Thyroid gland (tissue), 4 donors: Measurements from ENCODE around the gene ANKS1A.

Experiments
- POLR2A ChIP-seq, 2 donors: fragments of 450-650 bp; IDR thresholded peaks; one replicate each; pipeline ENCODE4 v1.6.1; 2017; ENCODE audit warnings: antibody characterized with exemption in 2 of 2, mild to moderate bottlenecking in 2 of 2, moderate library complexity in 1 of 2
- TF ChIP-seq, protein P1 (sequence below), 6 experiments: fragments of 200-600 bp in 3 of 6; fragments of 450-650 bp in 3 of 6; sonication (generic) in 3 of 6; IDR thresholded peaks; one replicate each; pipeline ENCODE4 v1.5.1; 2016 to 2019; ENCODE audit warnings: antibody characterized with exemption in 6 of 6, mild to moderate bottlenecking in 2 of 6, inconsistent platforms in 1 of 6, moderate library complexity in 1 of 6

- TF ChIP-seq, protein P1, sequence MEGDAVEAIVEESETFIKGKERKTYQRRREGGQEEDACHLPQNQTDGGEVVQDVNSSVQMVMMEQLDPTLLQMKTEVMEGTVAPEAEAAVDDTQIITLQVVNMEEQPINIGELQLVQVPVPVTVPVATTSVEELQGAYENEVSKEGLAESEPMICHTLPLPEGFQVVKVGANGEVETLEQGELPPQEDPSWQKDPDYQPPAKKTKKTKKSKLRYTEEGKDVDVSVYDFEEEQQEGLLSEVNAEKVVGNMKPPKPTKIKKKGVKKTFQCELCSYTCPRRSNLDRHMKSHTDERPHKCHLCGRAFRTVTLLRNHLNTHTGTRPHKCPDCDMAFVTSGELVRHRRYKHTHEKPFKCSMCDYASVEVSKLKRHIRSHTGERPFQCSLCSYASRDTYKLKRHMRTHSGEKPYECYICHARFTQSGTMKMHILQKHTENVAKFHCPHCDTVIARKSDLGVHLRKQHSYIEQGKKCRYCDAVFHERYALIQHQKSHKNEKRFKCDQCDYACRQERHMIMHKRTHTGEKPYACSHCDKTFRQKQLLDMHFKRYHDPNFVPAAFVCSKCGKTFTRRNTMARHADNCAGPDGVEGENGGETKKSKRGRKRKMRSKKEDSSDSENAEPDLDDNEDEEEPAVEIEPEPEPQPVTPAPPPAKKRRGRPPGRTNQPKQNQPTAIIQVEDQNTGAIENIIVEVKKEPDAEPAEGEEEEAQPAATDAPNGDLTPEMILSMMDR (IDR thresholded peaks at IDR 0.05): no peak
- TF ChIP-seq POLR2A (IDR thresholded peaks at IDR 0.05): no peak
Observed at GRCh38 chr6:35093118-35093445, 204.0 kb downstream of the ANKS1A start.
